HG03064 (cell line): ENCODE measurements around the gene WASF1.
"Not testable (repeated sequence)": the region's sequence is repeated elsewhere in the genome, so short reads cannot be mapped to it uniquely, and the experiment has no call there.

Experiments used
- ATAC-seq: cut with Tn5 transposase; IDR thresholded peaks from one replicate; pipeline ENCODE4 v1.9.1; 2021; ENCODE audit warnings: low read depth; ENCODE audit not compliant: unreplicated experiment

WASF1 gene

GRCh38 chr6:110095101-110095500 lies 84.4 kb downstream of the WASF1 start:
- no peak for ATAC-seq

DNA sequence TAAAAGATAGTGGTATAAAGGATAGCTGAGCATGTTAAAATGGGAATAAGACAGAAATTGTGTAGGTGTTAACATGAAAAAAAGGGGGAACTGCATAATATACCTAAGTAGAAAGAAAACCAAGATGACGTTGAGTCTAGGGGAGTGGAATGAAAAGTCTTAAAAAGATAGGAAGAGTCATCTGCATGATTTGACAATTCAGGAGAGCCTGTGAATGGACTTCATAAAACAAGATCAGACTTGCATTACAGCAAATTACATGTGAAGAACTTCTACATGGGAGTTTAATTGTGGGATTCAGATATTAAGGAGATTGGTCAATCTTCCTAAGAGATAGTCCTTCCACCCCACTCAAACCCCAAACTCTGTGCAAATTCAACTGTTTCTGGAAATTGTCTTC lies 85.5 kb downstream of the WASF1 start:
- ATAC-seq = no peak

GRCh38 chr6:110090876-110091275 lies 88.6 kb downstream of the WASF1 start:
- no peak for ATAC-seq

GRCh38 chr6:110089323-110089722 lies 90.1 kb downstream of the WASF1 start:
- ATAC-seq = no peak

GRCh38 chr6:110085285-110085684 lies 94.2 kb downstream of the WASF1 start:
- ATAC-seq = no peak

DNA sequence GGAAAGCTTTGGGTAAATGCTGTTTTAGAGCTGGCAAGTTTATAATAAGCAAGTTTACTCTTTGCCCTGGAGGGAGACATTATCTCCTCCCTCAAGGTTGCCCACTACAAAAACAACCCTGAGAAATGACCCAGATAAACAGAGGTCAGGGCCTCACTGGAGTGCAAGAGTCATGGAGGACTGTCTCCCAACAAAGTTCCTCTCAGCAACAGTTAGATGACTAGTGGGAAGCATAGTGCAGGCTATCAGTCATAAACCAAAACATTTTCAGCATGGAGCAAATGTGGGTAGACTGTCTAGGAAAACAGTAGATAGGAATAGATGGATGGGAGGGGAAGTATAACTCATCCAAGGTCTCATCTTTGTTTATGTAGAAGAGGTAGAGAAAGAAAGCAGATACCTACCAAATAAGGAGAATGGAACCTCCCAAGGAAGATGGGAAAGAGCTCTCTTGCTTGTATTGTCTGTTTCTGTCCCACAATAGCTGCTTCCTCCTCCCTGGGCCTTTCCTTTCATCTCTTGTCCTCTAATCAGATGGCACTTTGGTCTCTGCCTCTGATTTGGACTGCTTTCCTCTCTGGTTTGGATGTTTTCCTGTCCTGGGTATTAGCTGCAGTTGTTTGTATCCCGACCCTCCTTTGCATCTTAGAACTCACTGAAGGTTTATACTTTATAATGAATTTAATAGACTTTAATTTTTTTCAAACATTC lies 95.4 kb downstream of the WASF1 start:
- ATAC-seq = no peak

- no peak for ATAC-seq
These were observed 104.1 kb downstream of the WASF1 start for GRCh38 chr6:110075406-110075805.

- ATAC-seq = not testable (repeated sequence)
These were observed 106.0 kb downstream of the WASF1 start for GRCh38 chr6:110073474-110073873.

- no peak for ATAC-seq
These were observed 110.9 kb downstream of the WASF1 start for GRCh38 chr6:110068592-110068967.

GRCh38 chr6:110067837-110068591 lies 111.5 kb downstream of the WASF1 start:
- ATAC-seq = no peak

GRCh38 chr6:110064744-110065524 lies 114.5 kb downstream of the WASF1 start:
- no peak for ATAC-seq

- ATAC-seq = peak; percentile 68
These were observed 115.7 kb downstream of the WASF1 start for GRCh38 chr6:110063594-110064263.

- ATAC-seq = no peak
These were observed 124.1 kb downstream of the WASF1 start for GRCh38 chr6:110055387-110055735.

- no peak for ATAC-seq
These were observed 124.6 kb downstream of the WASF1 start for GRCh38 chr6:110054664-110055386.

- no peak for ATAC-seq
These were observed 125.9 kb downstream of the WASF1 start for GRCh38 chr6:110053395-110054240.

DNA sequence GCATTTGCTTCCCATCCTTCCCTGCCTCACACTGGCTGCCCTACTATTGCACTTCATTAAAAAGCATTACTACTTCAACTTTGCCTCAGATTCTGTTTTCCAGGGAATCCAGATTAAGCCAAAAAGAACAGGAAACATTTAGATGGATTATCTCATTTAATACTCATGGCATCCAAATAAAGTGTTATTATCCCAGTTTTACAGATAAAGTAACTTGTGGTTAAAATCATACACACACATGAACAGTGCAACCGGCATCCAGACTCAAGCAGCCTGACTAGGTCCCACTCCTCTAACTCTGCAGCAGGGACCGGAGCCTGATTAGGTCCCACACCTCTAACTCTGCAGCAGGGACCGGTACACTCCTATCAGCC lies 129.0 kb downstream of the WASF1 start:
- ATAC-seq = no peak
